H9 (cell line): ENCODE results near the gene TP73. TPM values are rescaled to one million over a fixed set of nuclear protein-coding genes. Genes with fewer than 3 reads are reported as not detected.

ENCODE experiments used
- DNase-seq: peaks from one replicate; pipeline ENCODE4 v3.0.0-alpha.2; 2017
- H2AFZ ChIP-seq: one replicate; pipeline ENCODE4 v1.6.1; 2013; ENCODE audit warnings: mild to moderate bottlenecking, low read length, control low read depth, moderate library complexity
- H2AK5ac ChIP-seq: 2 replicates; pipeline ENCODE4 v1.6.1; 2013; ENCODE audit warnings: low read length, control low read depth, mixed read lengths; ENCODE audit not compliant: insufficient read length
- H2BK120ac ChIP-seq: one replicate; pipeline ENCODE4 v1.6.1; 2013; ENCODE audit warnings: low read depth, mild to moderate bottlenecking, low read length, control low read depth, inconsistent platforms; ENCODE audit not compliant: poor library complexity, severe bottlenecking
- H2BK12ac ChIP-seq: 2 replicates; pipeline ENCODE4 v1.6.1; 2013; ENCODE audit warnings: low read length, control low read depth, mixed read lengths, low read depth; ENCODE audit not compliant: insufficient read length
- H2BK15ac ChIP-seq: 2 replicates; pipeline ENCODE4 v1.6.1; 2013; ENCODE audit warnings: low read depth, low read length, control low read depth
- H2BK20ac ChIP-seq: one replicate; pipeline ENCODE4 v1.6.1; 2013; ENCODE audit warnings: low read depth, mild to moderate bottlenecking, low read length, control low read depth, inconsistent platforms; ENCODE audit not compliant: poor library complexity, severe bottlenecking
- H2BK5ac ChIP-seq: 2 replicates; pipeline ENCODE4 v1.6.1; 2013; ENCODE audit warnings: low read length, control low read depth, mixed read lengths; ENCODE audit not compliant: insufficient read length
- H3K14ac ChIP-seq: 2 replicates; pipeline ENCODE4 v1.6.1; 2013; ENCODE audit warnings: low read length, control low read depth; ENCODE audit not compliant: insufficient read depth
- H3K18ac ChIP-seq: 2 replicates; pipeline ENCODE4 v1.6.1; 2013; ENCODE audit warnings: low read depth, mild to moderate bottlenecking, mixed read lengths, low read length, control low read depth; ENCODE audit not compliant: insufficient read length
- H3K23ac ChIP-seq: 2 replicates; pipeline ENCODE4 v1.6.1; 2013; ENCODE audit warnings: low read length, control low read depth, mixed read lengths, low read depth; ENCODE audit not compliant: insufficient read length
- H3K23me2 ChIP-seq: 2 replicates; pipeline ENCODE4 v1.6.1; 2013; ENCODE audit warnings: low read depth, mild to moderate bottlenecking, mixed read lengths, low read length, control low read depth; ENCODE audit not compliant: insufficient read length, poor library complexity, severe bottlenecking
- H3K27ac ChIP-seq: 2 replicates; pipeline ENCODE4 v1.5.1; 2013; ENCODE audit warnings: low read length, control low read depth, mixed read lengths, low read depth; ENCODE audit not compliant: insufficient read length
- H3K27me3 ChIP-seq: 2 replicates; pipeline ENCODE4 v1.6.1; 2013; ENCODE audit warnings: low read length, control low read depth, inconsistent platforms; ENCODE audit not compliant: insufficient read depth
- H3K4ac ChIP-seq: 2 replicates; pipeline ENCODE4 v1.6.1; 2013; ENCODE audit warnings: low read depth, mild to moderate bottlenecking, control low read depth, inconsistent platforms, low read length, moderate library complexity
- H3K4me1 ChIP-seq: 2 replicates; pipeline ENCODE4 v1.6.1; 2013; ENCODE audit warnings: low read length, control low read depth, inconsistent platforms; ENCODE audit not compliant: insufficient read depth
- H3K4me2 ChIP-seq: 2 replicates; pipeline ENCODE4 v1.6.1; 2013; ENCODE audit warnings: low read length, control low read depth, mixed read lengths; ENCODE audit not compliant: insufficient read length, insufficient read depth
- H3K56ac ChIP-seq: 2 replicates; pipeline ENCODE4 v1.6.1; 2013; ENCODE audit warnings: low read depth, mild to moderate bottlenecking, mixed read lengths, low read length, control low read depth; ENCODE audit not compliant: insufficient read length
- H3K79me1 ChIP-seq: 2 replicates; pipeline ENCODE4 v1.6.1; 2013; ENCODE audit warnings: low read depth, mild to moderate bottlenecking, moderate library complexity, low read length, control low read depth, inconsistent platforms; ENCODE audit not compliant: insufficient read depth, poor library complexity, severe bottlenecking
- H3K79me2 ChIP-seq: 2 replicates; pipeline ENCODE4 v1.6.1; 2013; ENCODE audit warnings: low read length, control low read depth, inconsistent platforms; ENCODE audit not compliant: insufficient read depth
- H3K9ac ChIP-seq: 2 replicates; pipeline ENCODE4 v1.6.1; 2013; ENCODE audit warnings: low read length, control low read depth, mixed read lengths; ENCODE audit not compliant: insufficient read length; ENCODE audit errors: extremely low read depth
- H3K9me3 ChIP-seq: one replicate; pipeline ENCODE4 v1.6.1; 2013; ENCODE audit warnings: low read depth, low read length, inconsistent platforms; ENCODE audit not compliant: control insufficient read depth
- H3T11ph ChIP-seq: one replicate; pipeline ENCODE4 v1.6.1; 2013; ENCODE audit warnings: mild to moderate bottlenecking, low read length, control low read depth, inconsistent platforms
- H4K20me1 ChIP-seq: one replicate; pipeline ENCODE4 v1.6.1; 2013; ENCODE audit not compliant: control insufficient read depth, insufficient read length, insufficient read depth
- H4K5ac ChIP-seq: 2 replicates; pipeline ENCODE4 v1.6.1; 2013; ENCODE audit warnings: low read depth, mild to moderate bottlenecking, mixed read lengths, low read length, control low read depth; ENCODE audit not compliant: insufficient read length
- H4K8ac ChIP-seq: replicated peaks from 2 replicates; pipeline ENCODE4 v1.6.1; 2013; ENCODE audit warnings: low read length, control low read depth, mixed read lengths, low read depth; ENCODE audit not compliant: insufficient read length
- H4K91ac ChIP-seq: 2 replicates; pipeline ENCODE4 v1.6.1; 2013; ENCODE audit warnings: low read depth, mild to moderate bottlenecking, moderate library complexity, mixed read lengths, low read length, control low read depth; ENCODE audit not compliant: insufficient read length
- H3K27ac Mint-ChIP-seq, 3 experiments: 2 replicates in 2 of 3; 3 replicates in 1 of 3; pipeline ENCODE4 v1.8.0; 2020 to 2021; ENCODE audit warnings: mixed read lengths in 3 of 3, mild to moderate bottlenecking in 1 of 3, moderate library complexity in 1 of 3
- H3K27me3 Mint-ChIP-seq: 2 replicates; pipeline ENCODE4 v1.8.0; 2021; ENCODE audit warnings: low read depth, mild to moderate bottlenecking, moderate library complexity, mixed read lengths
- H3K36me3 Mint-ChIP-seq, 3 experiments: 2 replicates in 2 of 3; 3 replicates in 1 of 3; pipeline ENCODE4 v1.8.0; 2020 to 2021; ENCODE audit warnings: low read depth in 3 of 3, mixed read lengths in 3 of 3; ENCODE audit not compliant: insufficient read depth in 1 of 3
- H3K4me1 Mint-ChIP-seq, 2 experiments: 2 replicates each; pipeline ENCODE4 v1.8.0; 2020; ENCODE audit warnings: mixed read lengths in 2 of 2
- H3K4me3 Mint-ChIP-seq, 2 experiments: 2 replicates in 1 of 2; 3 replicates in 1 of 2; pipeline ENCODE4 v1.8.0; 2020 to 2021; ENCODE audit warnings: mild to moderate bottlenecking in 2 of 2, mixed read lengths in 2 of 2, moderate library complexity in 1 of 2
- H3K9me3 Mint-ChIP-seq, 2 experiments: 2 replicates in 1 of 2; 3 replicates in 1 of 2; pipeline ENCODE4 v1.8.0; 2020; ENCODE audit warnings: mild to moderate bottlenecking in 2 of 2, mixed read lengths in 2 of 2, moderate library complexity in 1 of 2
- WGBS: extraction: QIAGEN DNeasy Blood & Tissue Kit; methylation state at CpG from one replicate; pipeline ENCODE4 v1.1.7; 2013; ENCODE audit warnings: missing lambda C conversion rate, low lambda C conversion rate, mixed read lengths; ENCODE audit not compliant: insufficient read length; ENCODE audit errors: extremely low coverage; 5-methylcytosine and 5-hydroxymethylcytosine counted together
- total RNA-seq: library from RNA; stranded (reverse); gene quantifications from 2 replicates; pipeline ENCODE4 v1.2.1, GENCODE V29; 2021
- TF ChIP-seq, protein P1 (sequence below): fragments of 200-600 bp; sonication (generic); conservative IDR thresholded peaks from 3 replicates; pipeline ENCODE4 v1.8.0; 2021; ENCODE audit warnings: antibody characterized with exemption, mild to moderate bottlenecking

Gene TP73
- total RNA-seq, 1 experiment from 2014 or later: 4.7 TPM

DNA sequence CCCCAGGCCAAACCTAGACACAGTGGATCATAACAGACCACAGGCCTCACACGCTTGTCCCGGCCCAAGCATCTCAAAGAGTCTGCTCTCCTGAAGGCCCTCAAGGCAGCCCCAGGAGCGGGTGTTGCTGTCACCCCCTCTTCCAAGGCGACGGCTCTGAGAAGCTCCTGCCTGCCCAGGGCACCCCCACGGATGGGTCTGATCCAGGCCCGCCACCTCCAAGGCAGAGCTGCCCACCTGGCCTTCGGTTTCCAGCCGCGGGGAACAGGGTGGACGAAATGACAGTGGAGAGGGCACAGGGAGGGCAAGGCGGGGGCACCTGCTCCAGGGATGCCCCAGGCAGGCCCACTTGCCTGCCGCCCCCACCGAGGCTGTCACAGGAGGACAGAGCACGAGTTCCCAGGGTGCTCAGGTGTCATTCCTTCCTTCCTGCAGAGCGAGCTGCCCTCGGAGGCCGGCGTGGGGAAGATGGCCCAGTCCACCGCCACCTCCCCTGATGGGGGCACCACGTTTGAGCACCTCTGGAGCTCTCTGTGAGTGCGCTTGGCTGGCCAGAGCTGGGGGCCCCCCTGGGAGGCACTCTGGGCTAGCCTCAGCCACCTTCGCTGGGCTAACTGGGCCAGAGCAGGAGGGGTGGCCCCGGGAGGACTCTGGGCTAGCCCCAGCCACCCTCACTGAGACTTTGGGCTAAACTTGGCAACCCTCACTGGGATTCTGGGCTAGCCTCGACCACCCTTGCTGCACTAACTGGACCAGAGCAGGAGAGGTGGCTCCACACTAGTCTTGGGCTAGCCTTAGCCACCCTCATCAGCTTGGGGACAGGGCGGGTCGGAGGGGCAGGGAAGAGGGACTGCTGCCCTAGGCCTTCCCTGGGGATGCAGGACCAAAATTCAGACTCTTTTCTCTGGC lies 29.8 kb downstream of the TP73 start:
- no peak overlapping the region for H4K8ac ChIP-seq
- no peaks in the 10 kb centered on the region for H3K23me2 ChIP-seq
- no peaks in the 10 kb centered on the region for H4K20me1 ChIP-seq
- H3K4ac ChIP-seq: no peak overlapping the region
- no peak overlapping the region for H3K27ac ChIP-seq
- no peak overlapping the region for H3K14ac ChIP-seq
- H3K9ac ChIP-seq: no peak overlapping the region
- no peak overlapping the region for H2BK20ac ChIP-seq
- Mint-ChIP-seq H3K27me3 (peaks cover 28% of the 10 kb centered on the region), H3K4me3 (no peak overlapping the region), H3K9me3 (peaks cover 0 to 4% of the 10 kb centered on the region in 2 experiments; a peak in 2 of 5 replicates), H3K4me1 (peaks cover 10 to 28% of the 10 kb centered on the region in 2 experiments), H3K27ac (no peak overlapping the region; a peak in 1 of 7 replicates), H3K36me3 (peaks cover 0 to 17% (median 6%) of the 10 kb centered on the region in 3 experiments; a peak in 4 of 7 replicates)
- no peak overlapping the region for H2AK5ac ChIP-seq
- TF ChIP-seq, protein P1, sequence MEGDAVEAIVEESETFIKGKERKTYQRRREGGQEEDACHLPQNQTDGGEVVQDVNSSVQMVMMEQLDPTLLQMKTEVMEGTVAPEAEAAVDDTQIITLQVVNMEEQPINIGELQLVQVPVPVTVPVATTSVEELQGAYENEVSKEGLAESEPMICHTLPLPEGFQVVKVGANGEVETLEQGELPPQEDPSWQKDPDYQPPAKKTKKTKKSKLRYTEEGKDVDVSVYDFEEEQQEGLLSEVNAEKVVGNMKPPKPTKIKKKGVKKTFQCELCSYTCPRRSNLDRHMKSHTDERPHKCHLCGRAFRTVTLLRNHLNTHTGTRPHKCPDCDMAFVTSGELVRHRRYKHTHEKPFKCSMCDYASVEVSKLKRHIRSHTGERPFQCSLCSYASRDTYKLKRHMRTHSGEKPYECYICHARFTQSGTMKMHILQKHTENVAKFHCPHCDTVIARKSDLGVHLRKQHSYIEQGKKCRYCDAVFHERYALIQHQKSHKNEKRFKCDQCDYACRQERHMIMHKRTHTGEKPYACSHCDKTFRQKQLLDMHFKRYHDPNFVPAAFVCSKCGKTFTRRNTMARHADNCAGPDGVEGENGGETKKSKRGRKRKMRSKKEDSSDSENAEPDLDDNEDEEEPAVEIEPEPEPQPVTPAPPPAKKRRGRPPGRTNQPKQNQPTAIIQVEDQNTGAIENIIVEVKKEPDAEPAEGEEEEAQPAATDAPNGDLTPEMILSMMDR: no peak
- H3K4me2 ChIP-seq: no peak overlapping the region
- no peak overlapping the region for H3T11ph ChIP-seq
- no peak overlapping the region for H2BK15ac ChIP-seq
- no peak overlapping the region for H4K91ac ChIP-seq
- H4K5ac ChIP-seq: no peak overlapping the region
- no peaks in the 10 kb centered on the region for H3K9me3 ChIP-seq
- no peak overlapping the region for H3K18ac ChIP-seq
- H2BK12ac ChIP-seq: no peak overlapping the region
- H3K56ac ChIP-seq: no peak overlapping the region
- H2BK5ac ChIP-seq: no peak overlapping the region
- H3K23ac ChIP-seq: no peak overlapping the region
- no peak overlapping the region for H2AFZ ChIP-seq
- H3K79me1 ChIP-seq: no peaks in the 10 kb centered on the region
- no CpG with 5 or more reads among the region's 27 CpGs for WGBS
- H3K79me2 ChIP-seq: no peaks in the 10 kb centered on the region
- DNase-seq: no peak
- H2BK120ac ChIP-seq: no peak overlapping the region
- H3K27me3 ChIP-seq: peaks cover 4% of the 10 kb centered on the region; the same call in 1 of the 2 replicates
- H3K4me1 ChIP-seq: no peaks in the 10 kb centered on the region
